Neural cell (in vitro differentiated cells): ENCODE measurements around the gene KRT85. TPM values are rescaled to one million over a fixed set of nuclear protein-coding genes. Genes with fewer than 3 reads are reported as not detected.

Source experiments
- H2AFZ ChIP-seq: fragments of 200-600, 300-800 bp; sonication (generic), shearing (Covaris generic); 2 replicates; pipeline ENCODE4 v1.6.0; 2014; ENCODE audit warnings: low read depth, mild to moderate bottlenecking, antibody characterized with exemption, low read length, moderate library complexity
- H3F3A ChIP-seq: fragments of 200-600 bp; shearing (Covaris generic); 2 replicates; pipeline ENCODE4 v1.6.1; 2016; ENCODE audit warnings: mild to moderate bottlenecking, moderate library complexity, mixed read lengths, antibody characterized with exemption, low read length; ENCODE audit not compliant: insufficient read depth, poor library complexity, severe bottlenecking
- H3K27ac ChIP-seq: fragments of 200-600, 300-800 bp; sonication (generic), shearing (Covaris generic); 2 replicates; pipeline ENCODE4 v1.5.1; 2014; ENCODE audit warnings: mild to moderate bottlenecking, low read length, moderate library complexity
- H3K27me3 ChIP-seq: fragments of 300-800, 200-600 bp; sonication (generic), shearing (Covaris generic); 2 replicates; pipeline ENCODE4 v1.6.0; 2014; ENCODE audit warnings: mild to moderate bottlenecking, low read depth, low read length, moderate library complexity; ENCODE audit not compliant: insufficient read depth
- H3K36me3 ChIP-seq: fragments of 300-800, 200-600 bp; sonication (generic), shearing (Covaris generic); 2 replicates; pipeline ENCODE4 v1.5.1; 2014; ENCODE audit warnings: mild to moderate bottlenecking, antibody characterized with exemption, low read length, moderate library complexity; ENCODE audit not compliant: insufficient read depth
- H3K4me2 ChIP-seq: fragments of 300-800, 200-600 bp; sonication (generic), shearing (Covaris generic); 2 replicates; pipeline ENCODE4 v1.6.0; 2014; ENCODE audit warnings: mild to moderate bottlenecking, low read length
- H3K4me3 ChIP-seq: fragments of 300-800, 200-600 bp; sonication (generic), shearing (Covaris generic); 2 replicates; pipeline ENCODE4 v1.5.1; 2014; ENCODE audit warnings: mild to moderate bottlenecking, low read length, moderate library complexity
- H3K79me2 ChIP-seq: fragments of 200-600 bp; shearing (Covaris generic); replicated peaks from 2 replicates; pipeline ENCODE4 v1.6.0; 2014; ENCODE audit warnings: mild to moderate bottlenecking, low read length, moderate library complexity; ENCODE audit not compliant: insufficient read depth
- H3K9ac ChIP-seq: fragments of 300-800, 200-600 bp; sonication (generic), shearing (Covaris generic); 2 replicates; pipeline ENCODE4 v1.6.1; 2016; ENCODE audit warnings: mild to moderate bottlenecking, low read length, mixed read lengths
- H3K9me2 ChIP-seq: fragments of 200-600 bp; shearing (Covaris generic); 2 replicates; pipeline ENCODE4 v1.6.1; 2016; ENCODE audit warnings: mild to moderate bottlenecking, low read length, mixed read lengths; ENCODE audit not compliant: insufficient read depth
- H3K9me3 ChIP-seq: fragments of 200-600, 300-800 bp; sonication (generic), shearing (Covaris generic); 2 replicates; pipeline ENCODE4 v1.6.1; 2016; ENCODE audit warnings: mild to moderate bottlenecking, mixed run types, low read length, moderate library complexity, mixed read lengths
- H4K20me1 ChIP-seq: fragments of 200-600 bp; shearing (Covaris generic); 2 replicates; pipeline ENCODE4 v1.6.1; 2016; ENCODE audit warnings: mild to moderate bottlenecking, mixed run types; ENCODE audit not compliant: insufficient read depth
- CTCF ChIP-seq: fragments of 450-650 bp; IDR thresholded peaks from 2 replicates; pipeline ENCODE4 v1.5.1; 2014; ENCODE audit warnings: antibody characterized with exemption, mild to moderate bottlenecking, moderate library complexity; ENCODE audit not compliant: poor library complexity, severe bottlenecking
- EP300 ChIP-seq: fragments of 450-650 bp; conservative IDR thresholded peaks from 2 replicates; pipeline ENCODE4 v1.6.1; 2014; ENCODE audit warnings: antibody characterized with exemption, mild to moderate bottlenecking, moderate library complexity; ENCODE audit not compliant: poor library complexity, severe bottlenecking
- EZH2 ChIP-seq: fragments of 200-600, 300-800 bp; shearing (Covaris generic), sonication (generic); IDR thresholded peaks from 2 replicates; pipeline ENCODE4 v1.6.1; 2014; ENCODE audit warnings: antibody characterized with exemption, low read length, borderline replicate concordance, mild to moderate bottlenecking; ENCODE audit not compliant: insufficient read depth, poor library complexity, severe bottlenecking
- MXI1 ChIP-seq: fragments of 450-650 bp; conservative IDR thresholded peaks from 2 replicates; pipeline ENCODE4 v1.6.1; 2014; ENCODE audit warnings: antibody characterized with exemption, mild to moderate bottlenecking; ENCODE audit not compliant: poor library complexity, severe bottlenecking
- POLR2AphosphoS5 ChIP-seq: IDR thresholded peaks from 2 replicates; pipeline ENCODE4 v1.6.1; 2012
- RAD21 ChIP-seq: fragments of 450-650 bp; conservative IDR thresholded peaks from 2 replicates; pipeline ENCODE4 v1.6.1; 2014; ENCODE audit warnings: antibody characterized with exemption, mild to moderate bottlenecking, moderate library complexity
- REST ChIP-seq: IDR thresholded peaks from 2 replicates; pipeline ENCODE4 v1.6.1; 2012; ENCODE audit warnings: borderline replicate concordance
- SMC3 ChIP-seq: fragments of 450-650 bp; conservative IDR thresholded peaks from 2 replicates; pipeline ENCODE4 v1.6.1; 2014; ENCODE audit warnings: antibody characterized with exemption, mild to moderate bottlenecking, moderate library complexity; ENCODE audit not compliant: poor library complexity
- TAF1 ChIP-seq: IDR thresholded peaks from 2 replicates; pipeline ENCODE4 v1.6.1; 2012; ENCODE audit warnings: low read depth
- polyA plus RNA-seq: library from polyadenylated mRNA; depleted of rRNA; stranded (reverse); fragments of >200 nt; gene quantifications from 2 replicates; pipeline ENCODE4 v1.2.3, GENCODE V29; 2014

KRT85 gene
- polyA plus RNA-seq, 1 donor from 2014 or later = not detected

GRCh38 chr12:52337054-52337453 is 30.2 kb downstream of the KRT85 start:
- TF ChIP-seq RAD21 (no peak), MXI1 (no peak), EP300 (no peak), TAF1 (no peak), CTCF (no peak), REST (no peak), POLR2AphosphoS5 (no peak), EZH2 (no peak), SMC3 (no peak)
- no peak overlapping the region for H2AFZ ChIP-seq
- no peaks in the 10 kb centered on the region for H3K9me3 ChIP-seq
- no peaks in the 10 kb centered on the region for H3K27me3 ChIP-seq
- no peak overlapping the region for H3K9ac ChIP-seq
- no peak overlapping the region for H3K4me2 ChIP-seq
- H3K9me2 ChIP-seq = no peaks in the 10 kb centered on the region
- no peak overlapping the region for H3K4me3 ChIP-seq
- H3K79me2 ChIP-seq = no peaks in the 10 kb centered on the region
- no peak overlapping the region for H3K27ac ChIP-seq
- no peaks in the 10 kb centered on the region for H3K36me3 ChIP-seq
- H3F3A ChIP-seq = no peaks in the 10 kb centered on the region
- H4K20me1 ChIP-seq = no peaks in the 10 kb centered on the region

- Histone ChIP-seq H3K27me3 (no peaks in the 10 kb centered on the region), H3K4me3 (no peak overlapping the region), H3K27ac (no peak overlapping the region), H2AFZ (no peak overlapping the region), H3K79me2 (no peaks in the 10 kb centered on the region), H4K20me1 (no peaks in the 10 kb centered on the region), H3F3A (no peaks in the 10 kb centered on the region), H3K4me2 (no peak overlapping the region), H3K9me2 (no peaks in the 10 kb centered on the region), H3K9ac (no peak overlapping the region), H3K9me3 (no peaks in the 10 kb centered on the region), H3K36me3 (no peaks in the 10 kb centered on the region)
- TF ChIP-seq EZH2 (no peak), SMC3 (no peak), CTCF (no peak), TAF1 (no peak), MXI1 (no peak), POLR2AphosphoS5 (no peak), EP300 (no peak), RAD21 (no peak), REST (no peak)
Measured at GRCh38 chr12:52336641-52337040, 30.6 kb downstream of the KRT85 start.
